Astrocyte of the cerebellum (primary cell): ENCODE results near the gene LRP1B.

ENCODE experiments used
- DNase-seq: peaks from one replicate; pipeline ENCODE4 v3.0.0-alpha.2; 2011; ENCODE audit warnings: low read depth
- H3K4me3 ChIP-seq: 2 replicates; pipeline ENCODE4 v1.5.1; 2011; ENCODE audit warnings: mild to moderate bottlenecking, low read depth, low read length, moderate library complexity
- in situ Hi-C: cut with HindIII; loops from 2 replicates; pipeline ENCODE4 v1.10.0; 2017; ENCODE audit warnings: low sequenced_read_pairs
- TF ChIP-seq, protein P1 (sequence below): IDR thresholded peaks from 2 replicates; pipeline ENCODE4 v1.5.1; 2012; ENCODE audit warnings: low read length, low read depth, moderate library complexity, mild to moderate bottlenecking; ENCODE audit errors: missing control alignments

Gene LRP1B

DNA sequence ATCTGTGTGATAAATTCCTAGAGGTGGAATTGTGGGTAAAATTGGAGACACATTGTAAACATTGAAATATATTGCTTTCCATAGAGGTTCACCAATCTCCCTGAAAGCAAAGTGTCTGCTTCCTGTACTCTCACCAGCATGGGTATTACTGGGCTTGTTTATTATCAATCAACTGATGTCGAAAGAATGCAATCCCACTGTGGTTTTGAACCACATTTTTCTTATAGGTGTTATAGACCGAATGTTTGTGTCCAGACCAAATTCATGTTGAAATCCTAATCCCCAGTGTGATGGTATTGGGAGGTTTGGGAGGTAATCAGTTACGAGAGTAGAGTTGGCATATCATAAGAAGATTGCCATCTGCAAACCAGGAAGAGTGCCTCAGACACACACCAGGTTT is 1212.4 kb downstream of the LRP1B start:
- TF ChIP-seq, protein P1, sequence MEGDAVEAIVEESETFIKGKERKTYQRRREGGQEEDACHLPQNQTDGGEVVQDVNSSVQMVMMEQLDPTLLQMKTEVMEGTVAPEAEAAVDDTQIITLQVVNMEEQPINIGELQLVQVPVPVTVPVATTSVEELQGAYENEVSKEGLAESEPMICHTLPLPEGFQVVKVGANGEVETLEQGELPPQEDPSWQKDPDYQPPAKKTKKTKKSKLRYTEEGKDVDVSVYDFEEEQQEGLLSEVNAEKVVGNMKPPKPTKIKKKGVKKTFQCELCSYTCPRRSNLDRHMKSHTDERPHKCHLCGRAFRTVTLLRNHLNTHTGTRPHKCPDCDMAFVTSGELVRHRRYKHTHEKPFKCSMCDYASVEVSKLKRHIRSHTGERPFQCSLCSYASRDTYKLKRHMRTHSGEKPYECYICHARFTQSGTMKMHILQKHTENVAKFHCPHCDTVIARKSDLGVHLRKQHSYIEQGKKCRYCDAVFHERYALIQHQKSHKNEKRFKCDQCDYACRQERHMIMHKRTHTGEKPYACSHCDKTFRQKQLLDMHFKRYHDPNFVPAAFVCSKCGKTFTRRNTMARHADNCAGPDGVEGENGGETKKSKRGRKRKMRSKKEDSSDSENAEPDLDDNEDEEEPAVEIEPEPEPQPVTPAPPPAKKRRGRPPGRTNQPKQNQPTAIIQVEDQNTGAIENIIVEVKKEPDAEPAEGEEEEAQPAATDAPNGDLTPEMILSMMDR: no peak
- no peak overlapping the region for H3K4me3 ChIP-seq
- in situ Hi-C loops: no loop called here
- DNase-seq: no peak

DNA sequence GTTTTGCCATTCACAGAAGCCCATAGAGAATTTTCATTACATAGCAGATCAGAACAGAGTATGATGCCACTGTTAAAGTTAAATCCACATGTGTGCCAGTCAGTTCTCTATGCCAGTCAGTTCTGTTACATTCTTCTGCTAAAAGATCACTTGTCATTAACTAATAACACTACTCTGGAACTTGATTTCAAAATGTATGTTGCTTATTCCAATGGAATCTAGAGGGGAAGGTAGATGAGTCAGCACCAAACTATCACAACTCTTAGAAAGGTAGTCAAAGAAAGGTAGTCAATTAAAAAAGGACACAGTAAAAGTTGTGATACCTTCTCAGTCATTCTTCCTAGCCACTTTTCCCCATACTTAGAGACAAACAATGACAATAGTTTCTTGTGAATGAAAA is 1214.4 kb downstream of the LRP1B start:
- in situ Hi-C loops: no loop called here
- DNase-seq: no peak
- TF ChIP-seq, protein P1: no peak
- H3K4me3 ChIP-seq: no peak overlapping the region

DNA sequence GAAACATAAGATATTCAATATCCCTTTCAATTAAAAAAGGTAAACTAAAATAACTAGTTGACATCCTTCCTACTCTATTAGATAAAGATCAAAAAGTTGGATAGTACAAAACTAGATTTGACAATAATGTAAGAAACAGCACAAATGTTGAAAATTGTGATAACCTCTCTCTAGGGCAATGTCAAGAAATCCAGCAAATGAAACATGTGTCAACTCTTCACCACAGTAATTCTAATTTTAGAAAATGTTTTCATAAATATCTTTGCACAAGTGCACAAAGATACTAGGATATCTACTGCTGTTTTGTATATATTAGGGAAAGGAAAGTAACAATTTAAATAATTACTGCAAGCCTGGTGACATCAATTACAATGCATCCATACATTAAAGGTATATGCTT is 1220.1 kb downstream of the LRP1B start:
- DNase-seq: no peak
- TF ChIP-seq, protein P1: no peak
- H3K4me3 ChIP-seq: no peak overlapping the region
- in situ Hi-C loops: no loop called here

DNA sequence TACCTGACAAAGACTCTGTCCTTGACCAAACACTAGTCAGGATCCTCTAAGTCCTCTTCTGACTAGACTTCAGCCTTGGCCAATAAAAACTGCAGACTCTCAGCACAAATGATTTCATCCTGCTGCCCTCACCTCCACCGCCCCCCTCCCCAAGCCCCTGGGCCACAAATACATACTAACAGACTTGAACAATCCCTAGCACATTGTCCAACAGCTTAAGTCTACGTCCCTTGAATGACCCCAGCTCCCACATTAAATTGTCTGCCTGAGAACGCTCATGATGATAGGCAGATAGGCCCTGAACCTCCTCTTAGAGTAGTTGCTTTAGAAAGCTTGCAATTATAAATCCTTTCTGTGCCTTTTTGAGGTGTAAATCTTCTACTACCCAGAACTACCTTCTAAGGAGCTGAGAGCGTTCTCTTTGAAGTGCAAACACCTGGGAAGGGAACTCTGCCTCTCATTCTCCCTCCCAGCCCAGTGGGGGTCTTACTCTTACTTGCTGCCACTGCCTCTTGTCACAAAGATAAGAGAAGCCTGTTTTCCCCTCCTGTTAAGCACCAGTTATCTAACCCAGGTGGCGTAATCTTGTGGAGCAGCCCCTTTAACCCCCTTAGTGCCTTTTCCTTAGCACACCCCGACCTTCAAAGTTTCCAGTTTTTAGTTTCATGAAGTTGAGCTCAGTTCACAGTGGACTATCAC is 1225.6 kb downstream of the LRP1B start:
- TF ChIP-seq, protein P1: no peak
- DNase-seq: no peak
- in situ Hi-C loops: no loop called here
- no peak overlapping the region for H3K4me3 ChIP-seq

DNA sequence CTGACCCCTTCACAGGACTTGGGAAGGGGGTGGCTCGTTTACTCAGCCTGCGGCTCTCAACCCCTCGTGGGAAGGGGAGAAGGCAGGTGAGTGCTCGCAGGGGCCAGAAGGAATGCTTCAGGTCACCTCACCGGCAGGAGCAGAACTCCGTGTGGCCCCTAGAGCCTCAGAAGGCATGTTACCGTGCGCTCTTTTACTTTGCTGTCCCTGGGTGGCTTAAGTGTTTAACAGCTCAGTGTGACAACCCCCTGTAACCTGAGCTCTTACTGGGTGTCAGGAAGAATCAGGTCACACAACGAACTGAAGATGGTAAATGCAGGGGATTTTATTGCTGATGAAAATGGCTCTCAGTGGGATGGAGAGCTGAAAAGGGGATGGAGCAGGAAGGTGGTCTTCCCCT is 1235.4 kb downstream of the LRP1B start:
- no peak overlapping the region for H3K4me3 ChIP-seq
- TF ChIP-seq, protein P1: no peak
- in situ Hi-C loops: no loop called here
- no peak for DNase-seq

DNA sequence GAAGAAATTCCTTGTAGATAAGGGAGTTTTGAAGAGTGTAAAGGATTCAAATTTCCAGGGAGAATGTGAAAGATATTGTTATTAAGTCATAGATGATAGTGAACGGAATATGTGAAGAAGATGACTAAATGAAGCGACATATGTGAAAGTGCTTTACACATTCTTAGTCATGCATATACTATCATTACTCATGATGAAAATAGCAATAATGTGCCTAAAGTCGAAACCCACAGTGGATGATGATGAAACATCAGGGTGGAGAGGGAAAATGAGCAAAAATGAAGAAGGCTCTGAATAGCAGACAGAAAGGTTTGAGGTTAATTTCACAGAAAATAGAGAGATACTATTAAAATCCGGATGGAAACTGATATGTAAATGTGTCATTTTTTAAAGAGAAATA is 1237.1 kb downstream of the LRP1B start:
- no peak for DNase-seq
- in situ Hi-C loops: no loop called here
- TF ChIP-seq, protein P1: no peak
- no peak overlapping the region for H3K4me3 ChIP-seq
